GM04503 (cell line): ENCODE data around the gene PDS5A.
"Not testable (repeated sequence)": the region's sequence is repeated elsewhere in the genome, so short reads cannot be mapped to it uniquely, and the experiment has no call there.

Experiments used
- DNase-seq: peaks from one replicate; pipeline ENCODE4 v3.0.0-alpha.2; 2012; ENCODE audit warnings: low read depth

PDS5A gene

DNA sequence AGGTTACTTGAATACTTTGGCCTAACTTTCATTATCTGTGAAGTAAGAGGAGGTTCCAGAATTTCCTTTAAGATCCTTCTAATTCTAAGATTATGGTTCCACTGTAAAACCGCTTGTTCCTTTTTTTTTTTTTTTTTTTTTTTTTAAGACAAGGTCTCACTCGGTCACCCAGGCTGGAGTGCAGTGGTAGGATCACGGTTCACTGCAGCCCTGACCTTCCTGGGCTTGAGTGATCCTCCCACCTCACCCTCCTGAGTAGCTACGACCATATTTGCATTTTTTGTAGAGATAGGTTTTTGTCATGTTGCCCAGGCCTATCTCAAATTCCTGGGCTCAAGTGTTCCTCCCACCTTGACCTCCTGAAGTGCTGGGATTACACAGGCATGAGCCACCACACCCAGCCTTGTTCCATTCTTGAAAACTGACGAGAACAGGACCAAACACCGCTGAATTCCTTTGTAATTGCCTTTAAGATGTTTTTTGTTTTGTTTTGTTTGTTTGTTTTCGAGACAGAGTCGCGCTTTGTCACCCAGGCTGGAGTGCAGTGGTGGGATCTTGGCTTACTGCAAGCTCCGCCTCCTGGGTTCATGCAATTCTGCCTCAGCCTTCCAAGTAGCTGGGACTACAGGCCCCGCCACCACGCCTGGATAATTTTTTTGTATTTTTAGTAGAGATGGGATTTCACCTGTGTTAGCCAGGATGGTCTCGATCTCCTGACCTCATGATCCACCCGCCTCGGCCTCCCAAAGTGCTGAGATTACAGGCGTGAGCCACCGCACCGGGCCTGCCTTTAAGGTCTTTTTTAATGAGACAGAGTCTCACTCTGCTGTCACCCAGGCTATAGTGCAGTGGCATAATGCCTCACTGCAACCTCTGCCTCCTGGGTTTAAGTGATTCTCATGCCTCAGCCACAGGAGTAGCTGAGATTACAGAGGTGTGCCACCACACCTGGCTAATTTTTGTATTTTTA lies 6.8 kb downstream of the PDS5A start:
- DNase-seq = no peak

DNA sequence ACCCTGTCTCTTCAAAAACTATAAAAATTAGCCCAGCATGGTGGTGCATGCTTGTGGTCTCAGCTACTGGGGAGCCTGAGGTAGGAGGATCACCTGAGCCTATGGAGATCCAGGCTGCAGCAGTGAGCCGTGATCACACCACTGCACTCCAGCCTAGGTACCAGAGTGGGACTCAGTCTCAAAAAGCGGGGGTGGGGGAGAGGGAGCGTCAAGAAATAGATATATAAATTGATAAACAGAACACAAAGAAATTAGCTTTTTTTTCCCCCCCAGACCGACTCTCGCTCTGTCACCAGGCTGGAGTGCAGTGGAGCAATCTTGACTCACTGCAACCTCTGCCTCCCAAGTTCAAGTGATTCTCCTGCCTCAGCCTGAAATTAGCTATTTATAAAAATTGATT lies 14.1 kb downstream of the PDS5A start:
- no peak for DNase-seq

DNA sequence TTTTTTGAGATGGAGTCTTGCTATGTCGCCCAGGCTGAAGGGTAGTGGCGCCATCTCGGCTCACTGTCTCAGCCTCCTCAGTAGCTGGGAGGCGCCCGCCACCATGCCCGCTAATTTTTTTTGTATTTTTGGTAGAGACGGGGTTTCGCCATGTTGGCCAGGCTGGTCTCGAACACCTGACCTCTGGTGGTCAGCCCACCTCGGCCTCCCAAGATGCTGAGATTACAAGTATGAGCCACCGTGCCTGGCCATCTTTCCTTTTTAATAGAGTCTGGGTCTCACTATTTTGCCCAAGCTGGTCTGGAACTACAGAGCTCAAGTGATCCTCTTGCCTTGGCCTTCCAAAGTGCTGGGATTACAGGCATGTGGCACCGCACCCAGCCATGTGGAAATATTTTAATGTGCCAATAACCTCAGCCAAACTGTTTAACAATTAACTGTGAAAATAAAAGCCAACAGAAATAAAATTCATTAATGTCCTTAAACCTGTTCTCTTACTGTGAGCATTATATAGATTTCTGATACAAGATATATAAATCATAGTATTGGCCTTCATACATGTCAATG lies 16.3 kb downstream of the PDS5A start:
- DNase-seq = no peak

DNA sequence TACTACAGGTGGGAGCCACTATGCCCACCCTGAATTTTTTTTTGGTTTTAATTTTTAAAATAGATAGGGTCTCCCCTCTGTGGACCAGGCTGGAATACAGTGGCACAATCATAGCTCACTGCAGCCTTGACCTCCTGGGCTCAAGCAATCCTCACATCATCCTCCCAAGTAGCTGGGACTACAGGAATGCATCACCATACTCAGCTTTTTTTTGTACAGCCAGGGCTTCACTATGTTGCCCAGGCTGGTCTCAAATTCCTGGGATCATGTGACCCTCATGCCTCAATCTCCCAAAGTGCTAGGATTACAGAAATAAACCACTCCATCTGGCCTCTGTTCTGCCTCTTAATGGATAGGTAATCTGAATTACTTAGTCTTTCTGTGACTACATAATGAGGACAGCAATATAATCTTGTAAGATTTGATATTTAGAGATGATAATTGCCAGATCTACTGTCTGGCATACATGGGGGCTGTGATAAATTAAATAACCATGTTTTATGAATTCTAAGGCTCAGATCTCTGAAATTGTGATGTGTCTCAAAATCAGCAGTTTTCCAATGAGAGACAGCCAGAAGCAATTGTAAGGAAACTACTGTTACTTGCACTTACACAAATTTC lies 26.7 kb downstream of the PDS5A start:
- DNase-seq = no peak

DNA sequence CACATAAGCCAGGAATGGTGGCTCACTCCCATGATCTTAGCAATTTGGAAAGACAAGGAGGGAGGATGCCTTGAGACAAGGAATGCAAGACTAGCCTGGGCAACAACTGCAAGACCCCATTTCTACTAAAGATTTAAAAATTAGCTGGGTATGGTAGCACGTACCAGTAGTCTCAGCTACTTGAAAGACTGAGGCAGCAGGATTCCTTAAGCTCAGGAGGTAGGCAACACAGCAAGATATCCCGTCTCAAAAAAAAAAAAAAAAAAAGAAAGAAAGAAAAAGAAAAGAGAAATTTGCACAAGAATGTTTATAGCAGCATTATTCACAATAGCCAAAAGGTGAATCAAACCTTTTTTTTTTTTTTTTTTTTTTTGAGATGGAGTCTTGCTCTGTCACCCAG lies 29.7 kb downstream of the PDS5A start:
- no peak for DNase-seq

DNA sequence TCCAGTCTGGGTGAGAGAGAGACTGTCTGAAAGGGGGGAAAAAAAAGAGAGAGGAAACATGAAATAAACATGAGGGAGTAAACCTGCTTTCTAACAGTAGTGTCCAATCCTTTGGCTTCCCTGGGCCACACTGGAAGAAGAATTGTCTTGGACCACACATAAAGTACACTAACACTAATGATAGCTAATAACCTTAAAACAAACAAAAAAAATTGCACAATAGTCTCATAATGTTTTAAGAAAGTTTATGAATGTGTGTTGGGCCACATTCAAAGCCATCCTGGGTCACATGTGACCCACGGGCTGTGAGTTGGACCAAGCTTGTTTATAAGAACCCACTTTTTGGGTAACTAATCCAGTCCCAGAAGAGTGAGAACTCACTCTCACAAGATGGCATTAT lies 30.3 kb downstream of the PDS5A start:
- DNase-seq = no peak

DNA sequence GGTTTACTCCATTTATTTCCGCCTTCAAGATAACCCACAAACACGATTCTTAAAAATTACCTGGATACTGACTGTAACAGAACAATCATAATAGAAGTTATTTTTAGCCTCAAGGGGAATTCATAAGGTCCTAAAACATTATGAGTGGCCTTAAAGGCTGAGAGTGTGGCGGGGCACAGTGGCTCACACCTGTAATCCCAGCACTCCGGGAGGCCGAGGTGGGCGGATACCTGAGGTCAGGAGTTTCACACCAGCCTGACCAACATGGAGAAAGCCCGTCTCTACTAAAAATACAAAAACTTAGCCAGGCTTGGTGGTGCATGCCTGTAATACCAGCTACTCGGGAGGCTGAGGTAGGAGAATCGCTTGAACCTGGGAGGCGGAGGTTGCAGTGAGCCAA lies 33.5 kb downstream of the PDS5A start:
- DNase-seq = not testable (repeated sequence)

DNA sequence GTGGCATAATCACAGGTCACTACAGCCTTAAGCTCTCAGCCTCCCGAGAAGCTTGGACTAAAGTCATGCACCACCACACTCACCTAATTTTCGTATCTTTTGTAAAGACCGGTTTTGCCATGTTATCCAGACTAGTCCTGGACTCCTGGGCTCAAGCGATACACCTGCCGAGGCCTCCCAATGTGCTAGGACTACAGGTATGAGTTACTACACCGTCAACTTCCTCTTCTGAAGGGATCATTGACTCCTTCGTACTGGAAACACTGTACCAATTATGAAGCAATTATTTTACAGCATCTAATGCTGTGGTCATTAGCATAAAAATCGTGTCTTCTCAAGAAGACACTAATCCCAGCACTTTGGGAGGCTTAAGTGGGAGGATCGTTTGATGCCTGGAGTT lies 35.2 kb downstream of the PDS5A start:
- no peak for DNase-seq

DNA sequence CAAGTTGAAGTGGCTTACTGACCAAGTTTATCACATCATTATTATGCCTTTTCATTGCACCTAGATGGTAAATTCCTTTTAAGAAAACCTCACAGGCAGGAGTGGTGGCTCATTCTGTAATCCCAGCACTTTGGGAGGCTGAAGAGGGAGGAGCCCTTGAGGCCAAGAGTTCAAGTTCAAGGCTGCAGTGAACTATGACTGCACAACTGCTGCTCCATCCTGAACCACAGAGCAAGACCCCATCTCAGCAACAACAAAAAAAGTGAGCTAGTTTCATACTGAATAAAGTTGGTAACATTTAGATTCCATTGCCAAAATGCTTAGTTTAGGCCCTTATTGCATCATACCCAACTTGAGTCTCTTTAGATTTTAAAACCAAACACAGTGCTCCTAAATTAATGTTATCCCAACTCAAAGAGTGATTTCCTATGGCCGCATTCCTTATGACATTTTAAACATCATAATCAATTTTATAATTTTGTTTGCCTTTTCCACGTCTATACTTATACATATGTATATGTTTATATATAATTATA lies 36.0 kb downstream of the PDS5A start:
- no peak for DNase-seq

DNA sequence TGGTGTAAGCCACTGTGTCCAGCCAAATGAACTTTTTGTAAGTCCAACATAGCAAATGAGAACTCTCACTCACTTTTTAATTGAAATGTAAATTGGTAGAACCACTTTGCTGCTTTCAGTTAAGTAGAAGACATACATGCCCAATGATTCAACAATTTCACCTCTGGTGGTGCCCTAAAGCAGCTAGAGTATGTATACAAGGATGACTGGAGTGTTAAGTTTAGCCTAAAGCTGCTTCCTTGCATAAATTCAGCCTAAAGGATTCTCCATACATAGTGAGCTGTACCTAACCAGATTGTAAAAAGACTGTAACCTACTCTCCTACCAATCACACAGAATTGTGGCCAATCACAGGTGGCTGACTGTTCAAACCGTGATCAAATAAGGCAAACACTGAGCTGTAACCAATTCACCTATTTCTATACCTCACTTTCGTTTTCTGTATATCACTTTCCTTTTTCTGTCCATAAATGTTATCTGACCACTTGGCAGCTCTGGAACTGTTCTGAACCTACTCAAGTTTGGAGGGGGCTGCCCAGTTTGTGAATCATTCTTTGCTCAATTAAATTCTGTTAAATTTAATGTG lies 39.9 kb downstream of the PDS5A start:
- no peak for DNase-seq

DNA sequence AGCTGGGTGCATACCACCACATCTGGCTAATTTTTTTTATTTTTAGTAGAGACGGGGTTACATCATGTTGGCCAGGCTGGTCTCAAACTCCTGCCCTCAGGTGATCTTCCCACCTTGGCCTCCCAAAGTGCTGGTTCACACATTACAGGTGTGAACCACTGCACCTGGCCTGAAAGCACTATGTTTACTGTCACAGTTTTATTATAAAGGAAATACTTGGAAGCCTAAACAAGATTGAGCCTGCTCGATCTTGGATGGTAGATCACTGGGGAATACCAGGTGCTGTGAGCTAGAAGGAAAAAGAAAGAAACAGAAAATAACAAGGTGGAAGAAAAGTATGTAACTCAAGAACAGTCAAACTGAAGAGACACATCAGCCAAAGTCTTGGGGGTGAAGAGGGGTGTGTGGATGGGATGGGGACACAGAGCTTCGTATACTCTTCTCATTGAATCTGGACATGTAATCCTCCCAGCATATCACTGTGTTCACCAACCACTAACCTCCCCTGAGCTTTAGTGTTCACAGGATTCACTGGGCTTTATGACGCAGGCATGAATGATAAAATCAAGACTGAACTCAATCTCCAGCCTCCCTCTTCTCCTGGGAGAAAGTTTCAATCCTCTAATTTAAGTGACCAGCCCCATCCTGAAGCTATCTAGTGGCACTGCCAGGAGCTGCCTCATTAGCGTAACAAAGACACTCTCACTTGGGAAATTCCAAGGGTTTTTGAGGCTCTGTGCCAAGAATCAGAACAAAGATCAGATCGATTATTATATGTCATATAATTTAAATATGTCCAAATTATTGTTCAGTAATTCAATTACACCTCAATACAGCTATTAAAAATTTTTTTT lies 40.9 kb downstream of the PDS5A start:
- no peak for DNase-seq

DNA sequence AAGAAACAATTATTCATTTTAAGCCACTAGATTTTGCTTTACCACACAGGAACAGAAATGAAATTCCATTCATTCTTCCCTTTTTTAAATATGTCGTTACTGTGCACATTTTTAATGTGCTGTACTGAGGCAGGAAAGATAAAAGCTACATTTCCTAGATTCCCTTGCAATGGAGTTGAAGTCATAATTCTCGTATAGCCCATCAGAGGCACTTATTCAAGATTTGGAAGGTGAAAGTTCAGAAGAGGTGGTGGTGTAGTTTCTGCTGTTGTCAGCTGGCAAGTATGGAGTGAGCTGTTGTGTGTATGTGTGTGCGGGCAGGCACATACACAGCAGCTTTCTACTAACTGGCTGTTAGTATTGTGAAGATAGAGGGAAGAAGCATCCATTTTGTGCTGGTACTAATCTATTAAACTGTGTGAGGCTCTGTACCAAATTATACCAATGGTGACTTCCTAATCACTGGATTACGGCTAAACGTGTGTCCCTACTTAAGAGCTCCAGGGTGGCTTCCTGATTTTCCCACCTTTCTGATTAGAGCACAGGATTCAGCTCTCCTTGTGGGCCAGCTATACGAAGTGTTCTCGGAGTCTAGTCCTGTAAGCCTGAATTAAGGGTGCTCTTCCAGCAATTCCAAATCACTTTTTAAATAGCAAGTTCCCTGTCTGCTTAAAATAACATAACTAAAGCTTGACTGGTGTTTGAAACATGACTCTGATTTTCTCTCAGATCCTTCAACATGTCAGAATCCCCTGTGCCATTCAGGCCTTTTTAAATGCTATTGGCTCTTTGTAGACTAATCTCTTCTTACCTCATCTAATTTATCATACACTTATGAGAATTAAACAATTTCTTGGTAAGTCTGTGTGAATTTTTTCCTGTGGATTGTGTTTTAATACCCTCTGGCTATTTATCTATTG lies 43.8 kb downstream of the PDS5A start:
- peak; percentile 17 for DNase-seq

DNA sequence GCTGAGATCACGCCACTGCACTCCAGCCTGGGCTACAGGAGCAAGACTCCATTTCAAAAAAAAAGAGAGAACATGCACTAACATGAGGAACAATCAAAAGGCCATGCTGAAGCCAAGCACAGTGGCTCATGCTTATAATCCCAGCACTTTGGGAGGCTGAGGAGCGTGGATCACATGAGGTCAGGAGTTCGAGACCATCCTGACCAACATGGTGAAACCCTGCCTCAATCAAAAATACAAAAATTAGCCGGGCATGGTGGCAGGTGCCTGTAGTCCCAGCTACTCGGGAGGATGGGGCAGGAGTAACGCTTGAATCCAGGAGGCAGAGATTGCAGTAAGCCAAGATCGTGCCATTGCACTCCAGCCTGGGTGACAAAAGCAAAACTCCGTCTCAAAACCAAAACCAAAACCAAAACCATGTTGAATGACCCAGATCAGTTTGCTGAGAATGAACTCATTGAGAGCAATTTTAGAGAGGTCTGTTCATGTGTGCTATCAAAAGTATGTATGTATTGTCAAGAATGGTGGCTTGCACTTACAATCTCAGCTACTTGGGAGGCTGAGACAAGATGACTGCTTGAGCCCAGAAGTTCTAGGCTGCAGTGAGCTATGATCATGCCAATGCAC lies 44.8 kb downstream of the PDS5A start:
- DNase-seq = no peak

DNA sequence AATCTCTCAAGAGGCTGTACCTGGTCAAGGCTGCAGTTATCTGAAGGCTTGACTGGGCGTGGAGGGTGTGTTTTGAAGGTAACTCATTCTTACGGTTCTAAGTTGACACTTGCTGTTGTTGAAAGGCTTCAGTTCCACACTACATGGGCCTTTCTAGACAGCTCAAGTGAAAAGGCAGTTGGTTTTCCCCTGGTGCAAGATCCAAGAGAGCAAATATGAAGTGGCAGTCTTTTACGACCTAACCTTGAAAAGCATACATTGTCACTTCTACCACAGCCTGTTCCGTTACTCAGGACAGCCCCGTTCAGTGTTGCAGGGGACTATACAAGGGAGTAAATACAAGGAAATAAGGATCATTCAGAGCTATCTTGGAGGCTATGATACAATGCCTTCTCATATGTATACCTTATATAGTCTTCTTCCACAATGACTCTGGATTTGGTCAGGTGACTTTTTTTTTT lies 46.2 kb downstream of the PDS5A start:
- no peak for DNase-seq

DNA sequence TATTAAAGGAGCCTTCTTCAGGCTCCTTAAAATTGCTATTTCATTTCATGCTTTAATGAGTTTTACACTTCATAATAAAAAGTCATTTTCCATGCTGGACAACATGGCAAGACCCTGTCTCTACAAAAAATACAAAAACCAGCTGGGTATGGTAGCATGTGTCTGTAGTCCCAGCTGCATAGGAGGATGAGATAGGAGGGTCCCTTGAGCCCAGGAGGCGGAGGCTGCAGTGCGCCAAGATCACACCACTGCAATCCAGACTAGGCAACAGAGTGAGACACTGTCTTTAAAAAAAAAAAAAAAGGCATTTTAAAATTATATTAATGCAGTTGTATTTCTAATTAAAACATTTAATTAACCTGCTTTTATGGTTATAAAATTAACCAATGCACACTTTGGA lies 49.2 kb downstream of the PDS5A start:
- no peak for DNase-seq

DNA sequence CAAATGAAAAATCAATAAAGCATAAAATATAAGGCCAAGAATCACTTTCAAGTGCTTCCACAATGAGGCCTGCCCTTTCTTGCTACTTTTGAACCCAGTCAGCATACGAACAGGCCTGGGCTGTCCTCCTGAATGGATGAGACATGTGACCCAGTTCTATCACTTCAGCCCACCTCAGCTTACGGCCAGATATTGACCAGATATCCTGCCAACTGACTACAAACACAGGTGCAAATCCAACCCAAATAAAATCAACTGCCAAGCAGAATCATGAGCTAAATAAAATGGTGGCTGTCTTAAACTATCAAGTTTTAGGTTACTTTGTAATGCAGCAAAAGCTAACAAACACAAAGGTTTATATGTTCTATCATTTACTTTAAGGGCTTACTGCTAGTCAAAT lies 53.7 kb downstream of the PDS5A start:
- DNase-seq = no peak

DNA sequence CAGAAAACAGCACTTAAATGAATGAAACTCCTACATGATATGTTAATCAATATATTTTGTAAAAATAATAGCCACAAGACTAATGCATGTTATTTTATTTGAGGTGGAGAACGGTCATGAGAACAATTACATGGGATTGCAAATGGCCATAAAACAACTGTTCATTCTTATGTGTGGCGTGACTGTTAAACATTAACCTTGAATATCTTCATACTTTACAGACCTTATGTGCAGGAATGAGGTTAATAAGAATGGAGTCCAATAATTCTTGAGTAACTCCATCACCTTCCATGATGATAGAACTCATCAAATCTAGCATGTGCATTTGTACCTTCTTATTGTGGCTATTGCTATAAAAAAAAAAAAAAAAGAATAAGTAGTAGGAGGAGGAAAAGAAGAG lies 55.3 kb downstream of the PDS5A start:
- DNase-seq = no peak

DNA sequence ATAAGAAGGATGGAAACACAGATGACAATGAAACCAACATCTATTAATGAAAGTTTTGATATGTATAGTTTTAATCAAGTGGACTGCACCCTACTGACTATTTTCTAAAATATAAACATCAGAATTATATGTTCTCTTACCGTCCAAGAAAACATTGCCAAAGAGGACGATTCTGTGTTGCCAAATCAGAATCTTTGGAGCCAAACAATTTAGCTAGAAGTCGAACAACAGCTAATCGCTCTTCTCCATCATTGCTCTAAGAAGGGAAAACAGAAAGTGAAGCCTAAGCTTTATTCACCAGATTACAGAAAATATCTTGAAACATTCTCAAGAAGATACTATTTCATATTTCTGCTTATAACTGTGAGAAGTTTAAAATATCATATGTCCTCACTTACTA lies 64.2 kb downstream of the PDS5A start:
- DNase-seq = no peak

DNA sequence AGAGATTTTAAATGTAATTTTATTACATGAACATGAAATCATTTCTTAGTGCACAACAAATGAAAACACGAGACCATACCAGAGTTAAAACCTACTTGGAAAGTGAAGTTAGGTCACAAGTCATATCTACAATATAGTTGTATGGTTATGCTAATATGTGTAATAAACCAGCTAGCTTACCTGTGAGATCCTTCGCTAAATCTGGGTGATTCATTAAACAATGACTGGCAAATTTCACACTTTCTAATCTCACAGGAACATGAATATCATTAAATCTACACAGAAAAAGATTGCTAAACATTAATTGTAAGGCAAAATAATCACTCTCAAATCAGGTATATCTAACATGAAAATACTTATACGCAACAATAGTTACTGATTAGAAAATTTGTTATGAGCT lies 67.6 kb downstream of the PDS5A start:
- DNase-seq = no peak

DNA sequence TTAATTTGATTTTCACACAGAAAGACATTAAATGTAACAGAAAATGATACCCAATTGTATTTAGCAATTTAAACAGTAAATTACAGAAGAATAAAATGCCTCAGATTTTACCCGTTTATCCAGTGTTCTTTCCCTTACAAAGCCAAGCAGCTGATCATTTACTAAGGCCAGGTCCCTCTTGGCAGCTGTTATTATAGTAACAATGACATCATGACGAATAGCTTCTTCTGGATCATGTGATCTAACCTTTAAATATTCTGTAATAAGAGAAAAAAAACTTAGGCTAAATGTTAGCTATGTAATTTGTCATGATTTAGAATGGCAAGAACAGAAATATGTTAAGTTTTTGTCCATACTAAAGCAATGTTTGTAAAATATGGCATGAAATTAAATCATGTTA lies 69.4 kb downstream of the PDS5A start:
- no peak for DNase-seq
